ENCODE results near the gene RPL5.

DNA sequence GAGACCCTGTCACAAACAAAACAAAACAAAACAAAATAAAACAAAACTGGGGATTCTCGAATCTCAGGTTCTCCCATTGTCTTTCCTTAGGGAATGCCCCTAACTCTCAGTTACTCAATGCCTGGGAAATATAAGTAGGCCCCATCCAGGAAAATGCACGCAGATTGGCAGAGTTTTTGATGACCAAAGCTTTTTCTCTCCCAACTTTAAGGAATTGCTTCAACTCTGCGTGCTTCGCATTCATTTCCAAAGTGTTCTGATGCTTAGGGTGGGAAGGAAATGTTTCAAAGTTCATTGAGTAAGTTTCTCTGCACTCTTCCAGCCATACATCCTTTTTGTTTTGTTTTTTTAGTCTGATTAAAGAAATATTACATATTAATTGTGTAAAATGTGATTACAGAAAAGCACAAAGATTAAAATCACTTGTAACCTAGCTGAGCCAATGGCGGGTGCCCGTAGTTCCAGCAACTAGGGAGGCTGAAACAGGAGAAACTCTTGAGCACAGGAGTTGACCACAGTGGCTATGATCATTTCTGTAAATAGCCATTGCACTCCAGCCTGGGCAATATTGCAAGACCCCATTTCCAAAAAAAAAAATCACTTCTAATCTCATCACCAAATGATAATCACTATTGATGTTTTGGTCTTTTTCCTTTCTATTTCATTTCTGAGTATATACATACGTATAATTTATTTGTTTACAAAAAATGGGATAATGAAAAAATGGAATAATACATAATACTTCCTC, 28.5 kb upstream of the RPL5 start:
- TF ChIP-seq CTCF (IDR thresholded peaks at IDR 0.05; ENCODE audit: insufficient read depth, low read length, poor library complexity, severe bottlenecking) (no peak), EZH2phosphoT487 (conservative IDR thresholded peaks at IDR 0.05; ENCODE audit: low read length) (no peak)

Data from SU-DHL-6 (cell line).